Left renal pelvis (tissue), 4 donors: ENCODE results near the gene SEC23B. TPM values are rescaled to one million over a fixed set of nuclear protein-coding genes. Genes with fewer than 3 reads are reported as not detected.
"Not testable (repeated sequence)": the region's sequence is repeated elsewhere in the genome, so short reads cannot be mapped to it uniquely, and the experiment has no call there.

Experiments used
- DNase-seq, 4 donors: peaks; one replicate each; pipeline ENCODE4 v3.0.0-alpha.2; 2013; ENCODE audit warnings: low read depth in 4 of 4, low spot score in 3 of 4
- polyA plus RNA-seq, 4 donors: library from polyadenylated mRNA; unstranded; fragments of 120-200 nt; gene quantifications; one replicate each; pipeline ENCODE4 v1.2.1, GENCODE V29; 2013; ENCODE audit not compliant: insufficient read length in 4 of 4

Gene SEC23B
- polyA plus RNA-seq, 4 donors: 32.7 to 67.3 (median 60.1) TPM

- DNase-seq: no peak
These were observed 15.3 kb downstream of the SEC23B start for GRCh38 chr20:18523066-18523465.

GRCh38 chr20:18524646-18525045 is 16.9 kb downstream of the SEC23B start:
- no peak for DNase-seq

GRCh38 chr20:18526761-18527160 is 19.0 kb downstream of the SEC23B start:
- not testable (repeated sequence) for DNase-seq

DNA sequence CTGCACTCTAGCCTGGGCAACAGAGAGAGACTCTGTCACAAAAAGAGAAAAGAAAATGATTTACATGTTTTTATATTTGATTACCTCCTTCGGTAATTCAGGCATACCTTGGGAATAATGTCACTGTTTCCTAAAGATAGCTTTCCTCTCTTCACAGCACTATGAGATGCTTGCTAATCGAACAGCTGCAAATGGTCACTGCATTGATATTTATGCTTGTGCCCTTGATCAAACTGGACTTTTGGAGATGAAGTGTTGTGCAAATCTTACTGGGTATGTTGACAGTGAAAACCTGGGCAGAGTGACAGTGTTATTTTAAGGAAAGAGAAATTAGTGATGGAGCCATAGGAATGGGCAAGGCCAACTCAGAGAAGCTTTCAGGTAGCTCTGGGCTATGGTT is 19.6 kb downstream of the SEC23B start:
- no peak for DNase-seq

- no peak for DNase-seq
These were observed 20.1 kb downstream of the SEC23B start for GRCh38 chr20:18527836-18528235.

DNA sequence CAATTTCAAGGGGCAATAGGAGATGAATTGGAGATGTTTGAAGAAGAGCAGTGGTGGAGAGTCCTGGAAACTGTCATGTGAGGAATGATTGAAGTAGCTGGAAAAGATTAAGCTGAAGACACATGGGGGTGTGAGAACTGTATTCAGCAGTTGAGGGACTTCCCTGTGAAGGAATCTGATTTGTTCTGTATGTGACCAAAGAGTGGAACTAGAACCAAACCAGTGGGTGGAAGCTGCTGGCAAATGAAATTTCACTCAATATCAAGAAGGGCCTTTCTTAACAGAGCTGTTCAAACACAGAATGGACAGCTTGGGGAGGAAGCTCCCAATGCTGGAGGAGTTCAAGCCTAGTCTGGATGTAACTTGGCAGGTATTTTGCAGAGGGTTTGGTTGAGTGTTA is 21.3 kb downstream of the SEC23B start:
- DNase-seq: no peak

GRCh38 chr20:18532626-18533025 is 24.9 kb downstream of the SEC23B start:
- DNase-seq: no peak

- DNase-seq: no peak
These were observed 25.8 kb downstream of the SEC23B start for GRCh38 chr20:18533491-18533890.

DNA sequence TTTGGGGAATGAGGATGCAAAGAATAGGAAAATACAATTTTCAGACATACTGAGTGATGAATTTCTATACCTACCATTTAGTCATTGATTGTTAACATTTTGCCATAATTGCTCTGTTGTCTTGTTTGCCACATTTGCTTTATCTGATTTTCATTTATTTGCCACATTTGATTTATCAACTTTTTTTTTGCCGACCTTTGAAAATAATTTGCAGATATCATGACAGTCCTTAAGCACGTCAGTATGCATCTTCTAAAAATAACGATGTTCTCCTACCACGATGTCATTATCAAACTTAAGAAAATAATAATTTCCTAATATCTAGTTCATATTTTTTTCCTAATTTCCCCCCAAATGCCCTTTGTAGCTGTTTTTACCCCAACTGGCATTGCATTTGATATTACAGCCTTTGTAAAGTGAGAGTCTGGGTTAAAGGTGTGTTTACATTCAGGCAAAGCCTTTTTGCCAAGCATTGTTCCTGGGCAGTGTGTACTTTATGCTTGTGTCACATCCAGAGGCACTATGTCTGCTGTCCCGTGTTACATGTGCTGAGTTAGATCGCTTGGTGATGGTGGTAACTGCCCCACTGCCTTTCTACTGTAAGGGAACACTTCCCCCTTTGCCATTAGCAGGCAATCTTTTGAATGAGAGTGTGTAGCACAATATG is 26.4 kb downstream of the SEC23B start:
- DNase-seq: no peak

GRCh38 chr20:18537651-18538050 is 29.9 kb downstream of the SEC23B start:
- no peak for DNase-seq

DNA sequence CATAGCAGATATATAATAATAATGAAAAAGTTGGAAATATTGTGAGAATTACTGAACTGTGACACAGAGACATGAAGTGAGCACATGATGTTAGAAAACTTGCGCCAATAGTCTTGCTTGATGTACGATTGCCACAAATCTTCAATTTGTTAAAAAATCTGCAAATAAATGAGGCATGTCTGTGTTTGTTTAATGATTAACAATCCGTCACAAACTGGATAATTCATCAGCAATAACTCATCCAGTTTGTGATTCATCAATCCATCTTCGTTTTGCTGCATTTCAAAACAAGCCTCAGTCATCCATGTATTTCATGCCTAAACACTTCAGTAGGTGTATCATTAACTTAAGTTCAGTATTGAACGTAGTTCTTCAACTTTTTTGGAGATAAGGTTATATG is 34.0 kb downstream of the SEC23B start:
- DNase-seq: no peak

GRCh38 chr20:18543216-18543615 is 35.5 kb downstream of the SEC23B start:
- no peak for DNase-seq

- DNase-seq: no peak
These were observed 36.2 kb downstream of the SEC23B start for GRCh38 chr20:18543932-18544331.

- DNase-seq: no peak
These were observed 37.8 kb downstream of the SEC23B start for GRCh38 chr20:18545566-18545965.

DNA sequence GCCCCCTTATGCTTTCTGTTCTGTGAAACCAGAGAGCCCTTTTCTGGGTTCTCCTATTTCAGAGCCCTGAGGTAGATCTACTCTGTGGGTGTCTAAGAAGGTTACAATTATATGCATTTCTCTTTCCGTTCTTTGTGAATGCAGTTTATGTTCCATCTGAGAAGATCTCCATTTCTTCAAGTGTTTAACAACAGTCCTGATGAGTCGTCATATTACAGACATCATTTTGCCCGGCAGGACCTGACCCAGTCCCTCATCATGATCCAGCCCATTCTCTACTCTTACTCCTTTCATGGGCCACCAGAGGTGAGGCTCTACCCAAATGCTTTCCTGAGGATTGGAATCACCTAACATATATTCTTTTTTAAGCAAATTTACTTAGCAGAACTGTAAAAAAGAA is 40.7 kb downstream of the SEC23B start:
- DNase-seq: no peak

- DNase-seq: no peak
These were observed 46.0 kb downstream of the SEC23B start for GRCh38 chr20:18553746-18554145.

GRCh38 chr20:18566892-18567738 is 59.4 kb downstream of the SEC23B start, which contains the start of gene SMIM26:
SMIM26 (plus strand) TSS chr20:18567432; CDS start chr20:18567479, 47 bp downstream.
- peak; percentile 78 to 90 (median 84) for DNase-seq

DNA sequence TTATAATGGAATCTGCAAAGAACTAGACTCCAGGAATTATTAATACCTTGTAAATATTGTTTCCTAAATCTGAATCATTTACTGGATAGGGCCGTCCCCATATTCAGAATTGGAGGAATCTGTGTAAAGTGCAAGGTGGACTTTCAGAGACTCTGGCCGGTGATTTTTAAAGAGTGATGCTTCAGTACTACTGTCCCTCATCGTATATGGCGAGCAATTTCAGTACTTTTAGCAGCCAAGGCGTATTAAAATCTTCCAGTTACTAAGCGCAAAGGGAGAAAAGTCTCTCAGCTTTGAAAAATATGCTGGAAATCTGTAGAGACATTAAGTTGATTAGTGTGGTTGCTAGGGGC is 60.0 kb downstream of the SEC23B start:
- peak in 1 of 4 donors; percentile 29 for DNase-seq

DNA sequence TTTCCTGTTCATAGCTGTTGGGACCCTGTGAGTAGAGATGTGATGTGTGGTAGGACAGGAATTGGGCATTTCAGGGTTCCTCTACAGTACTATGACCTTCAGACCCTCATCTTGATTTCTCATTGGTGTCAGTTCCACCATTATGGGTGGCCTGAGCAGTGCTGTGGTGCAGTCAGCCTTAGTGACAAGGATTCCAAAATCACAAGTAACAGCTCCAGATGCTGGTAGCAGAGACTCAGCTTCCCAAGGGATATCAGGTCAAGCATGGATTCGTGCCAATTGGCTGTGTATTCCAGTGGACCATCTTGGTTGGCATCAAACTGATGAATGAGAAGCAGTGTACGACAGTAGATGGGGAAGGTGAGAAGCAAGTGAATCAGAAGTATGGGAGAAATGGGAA is 63.3 kb downstream of the SEC23B start:
- DNase-seq: no peak

DNA sequence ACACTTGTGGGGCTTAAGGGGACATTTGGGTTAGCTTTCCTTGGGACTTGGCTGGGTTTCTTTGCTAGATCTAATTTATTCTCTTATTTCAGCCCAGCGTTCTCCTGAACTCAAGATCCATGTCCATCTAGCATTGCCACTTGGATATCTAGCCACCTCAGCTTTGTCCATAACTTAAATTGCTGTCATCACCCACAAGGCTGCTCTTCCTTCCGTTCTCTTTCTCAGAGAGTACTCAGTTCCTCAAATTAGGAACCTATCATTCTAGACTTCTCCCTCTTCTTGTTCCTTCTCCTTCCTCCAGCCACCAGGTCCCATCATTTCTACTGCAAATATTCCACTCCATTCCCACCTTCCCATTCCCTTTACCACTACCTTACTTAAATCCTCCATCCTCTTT is 63.8 kb downstream of the SEC23B start:
- DNase-seq: no peak

GRCh38 chr20:18577942-18578341 is 70.2 kb downstream of the SEC23B start:
- DNase-seq: no peak

DNA sequence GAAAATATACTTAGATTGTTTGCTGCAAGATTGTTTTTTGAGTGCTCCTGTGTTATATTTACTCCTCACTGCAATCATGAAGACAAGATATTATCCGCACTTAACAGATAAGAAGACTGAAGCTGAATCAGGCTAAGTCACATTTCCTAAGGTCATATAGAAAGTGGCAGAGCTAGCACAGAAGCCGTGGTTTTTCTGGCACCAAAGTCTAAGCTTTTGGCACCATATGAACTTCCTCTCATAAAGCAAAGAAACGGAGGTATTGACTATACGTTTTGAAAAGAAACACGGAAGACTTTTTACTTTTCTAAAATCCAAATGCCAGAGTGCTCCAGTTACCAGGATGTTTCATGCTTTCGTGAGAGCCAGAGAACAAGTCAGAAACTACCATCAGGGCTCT is 70.8 kb downstream of the SEC23B start:
- no peak for DNase-seq
